ENCODE results near the gene ADO.

ADO gene

GRCh38 chr10:62761115-62761514, 43.4 kb upstream of the ADO start:
- Histone ChIP-seq H3K9me3 (no peaks in the 10 kb centered on the region), H3K4me1 (no peaks in the 10 kb centered on the region), H3K4me3 (no peak overlapping the region), H3K27me3 (no peaks in the 10 kb centered on the region), H3K27ac (no peak overlapping the region), H3K36me3 (no peaks in the 10 kb centered on the region)
- intact Hi-C loops (cut with DNase I; ENCODE audit: low total_unique reads) = no loop called here
- DNase-seq = no peak
- TF ChIP-seq CTCF (IDR thresholded peaks at IDR 0.05) = no peak

- H3K27me3 ChIP-seq = no peaks in the 10 kb centered on the region
- no peaks in the 10 kb centered on the region for H3K36me3 ChIP-seq
- intact Hi-C loops (cut with DNase I; ENCODE audit: low total_unique reads) = no loop called here
- no peak overlapping the region for H3K27ac ChIP-seq
- no peak for TF ChIP-seq CTCF (IDR thresholded peaks at IDR 0.05)
- no peaks in the 10 kb centered on the region for H3K4me1 ChIP-seq
- no peak for DNase-seq
- no peaks in the 10 kb centered on the region for H3K9me3 ChIP-seq
- no peak overlapping the region for H3K4me3 ChIP-seq
These were observed 41.4 kb upstream of the ADO start for GRCh38 chr10:62763155-62763554.

- no peak for DNase-seq
- Histone ChIP-seq H3K9me3 (no peaks in the 10 kb centered on the region), H3K4me3 (no peak overlapping the region), H3K36me3 (no peaks in the 10 kb centered on the region), H3K27ac (no peak overlapping the region), H3K27me3 (no peaks in the 10 kb centered on the region), H3K4me1 (no peaks in the 10 kb centered on the region)
- no peak for TF ChIP-seq CTCF (IDR thresholded peaks at IDR 0.05)
- intact Hi-C loops (cut with DNase I; ENCODE audit: low total_unique reads) = no loop called here
These were observed 40.5 kb upstream of the ADO start for GRCh38 chr10:62764011-62764410.

- no peak for TF ChIP-seq CTCF (IDR thresholded peaks at IDR 0.05)
- no peak overlapping the region for H3K27ac ChIP-seq
- intact Hi-C loops (cut with DNase I; ENCODE audit: low total_unique reads) = no loop called here
- peaks cover 0 to 7% (median 3%) of the 10 kb centered on the region in 4 donors for H3K4me1 ChIP-seq
- no peak overlapping the region for H3K4me3 ChIP-seq
- H3K36me3 ChIP-seq = no peaks in the 10 kb centered on the region
- no peaks in the 10 kb centered on the region for H3K9me3 ChIP-seq
- DNase-seq = no peak
- H3K27me3 ChIP-seq = no peaks in the 10 kb centered on the region
These were observed 38.8 kb upstream of the ADO start for GRCh38 chr10:62765726-62766125.

GRCh38 chr10:62766386-62766785, 38.1 kb upstream of the ADO start:
- DNase-seq = no peak
- Histone ChIP-seq H3K4me3 (no peak overlapping the region), H3K9me3 (no peaks in the 10 kb centered on the region), H3K36me3 (no peaks in the 10 kb centered on the region), H3K27ac (no peak overlapping the region), H3K4me1 (peaks cover 0 to 7% (median 3%) of the 10 kb centered on the region in 4 donors), H3K27me3 (no peaks in the 10 kb centered on the region)
- no peak for TF ChIP-seq CTCF (IDR thresholded peaks at IDR 0.05)
- intact Hi-C loops (cut with DNase I; ENCODE audit: low total_unique reads) = no loop called here

- intact Hi-C loops (cut with DNase I; ENCODE audit: low total_unique reads) = no loop called here
- no peak for DNase-seq
- H3K27ac ChIP-seq = no peak overlapping the region
- H3K36me3 ChIP-seq = no peaks in the 10 kb centered on the region
- H3K4me1 ChIP-seq = peaks cover 0 to 7% (median 3%) of the 10 kb centered on the region in 4 donors
- TF ChIP-seq CTCF (IDR thresholded peaks at IDR 0.05) = no peak
- H3K4me3 ChIP-seq = no peak overlapping the region
- H3K9me3 ChIP-seq = no peaks in the 10 kb centered on the region
- no peaks in the 10 kb centered on the region for H3K27me3 ChIP-seq
These were observed 34.8 kb upstream of the ADO start for GRCh38 chr10:62769574-62770242.
